ENCODE data around the gene TMCC1. TPM values are rescaled to one million over a fixed set of nuclear protein-coding genes. Genes with fewer than 3 reads are reported as not detected.

Gene TMCC1
- total and polyA plus RNA-seq, 2 donors (not counting 3 experiments of a cell fraction or from before 2014, with no cell fraction given) = 17.4 to 38.4 TPM

DNA sequence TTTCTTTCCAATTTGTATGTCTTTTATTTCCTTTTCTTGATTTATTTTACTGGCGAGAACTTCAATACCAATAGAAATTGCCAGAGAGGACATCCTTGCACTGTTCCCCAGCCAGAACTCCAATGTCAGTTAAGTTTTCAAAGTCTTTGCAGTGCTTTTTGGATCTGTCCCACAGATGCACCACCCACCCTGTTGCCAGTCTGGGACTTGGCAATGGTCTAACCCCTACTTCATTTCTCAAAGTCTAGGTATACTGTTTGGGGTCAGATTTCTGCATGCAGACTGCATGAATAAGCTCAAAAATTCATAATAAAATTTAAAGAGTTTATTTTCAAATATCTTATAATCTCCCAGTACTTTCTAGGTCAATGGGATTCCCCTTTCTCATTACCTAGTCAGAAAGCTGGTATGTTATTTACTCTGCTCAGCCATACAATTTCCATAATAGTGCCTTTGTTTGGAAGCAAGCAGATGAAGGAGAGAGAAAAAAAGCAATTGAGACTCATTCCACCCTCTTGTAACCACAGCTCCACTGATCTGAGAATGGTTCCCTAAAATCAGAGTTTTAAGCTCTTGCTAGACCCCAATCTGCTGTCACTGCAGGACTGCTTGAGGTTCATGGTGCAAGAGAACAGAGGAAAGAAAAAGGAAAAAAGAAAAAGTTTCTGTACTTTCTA is 161.2 kb downstream of the TMCC1 start:
- H3K4me2 ChIP-seq (ENCODE audit: insufficient read depth, low read length) = no peak overlapping the region
- H3K9me1 ChIP-seq (replicated peaks; ENCODE audit: control insufficient read depth, extremely low read depth, insufficient read depth, low read length) = no peaks in the 10 kb centered on the region
- BruUV-seq (replicated peaks) = no TSS peak
- no peaks in the 10 kb centered on the region for H3K36me3 ChIP-seq (ENCODE audit: control insufficient read depth in 2 of 2, extremely low read depth in 1 of 2, insufficient read depth in 2 of 2, low read length in 2 of 2)
- DNase-seq (ENCODE audit: low read depth, low spot score) = no peak
- H3K79me2 ChIP-seq (ENCODE audit: control insufficient read depth, insufficient read depth, low read length) = no peaks in the 10 kb centered on the region
- POLR2A ChIA-PET = no interaction called here
- FAIRE-seq = no peak
- dilution Hi-C loops (cut with MboI; ENCODE audit: extremely low pct_ligation_motif_present, low sequenced_read_pairs) = no loop called here
- CTCF ChIA-PET = no interaction called here
- H3K27ac ChIP-seq (ENCODE audit: insufficient read depth, low read depth, low read length) = no peak overlapping the region
- no peak overlapping the region for H3K4me3 ChIP-seq (replicated peaks in 1 of 3; ENCODE audit: insufficient read depth in 1 of 3, low read depth in 1 of 3, low read length in 3 of 3)
- intact Hi-C loops (cut with micrococcal nuclease) = no loop called here
- H3K27me3 ChIP-seq (ENCODE audit: control insufficient read depth in 2 of 2, insufficient read depth in 2 of 2, low read length in 2 of 2) = no peaks in the 10 kb centered on the region
- no peaks in the 10 kb centered on the region for H4K20me1 ChIP-seq (replicated peaks; ENCODE audit: control insufficient read depth, extremely low read depth, insufficient read depth, low read length)
- H3K4me1 ChIP-seq (ENCODE audit: control insufficient read depth, extremely low read depth, insufficient read depth, low read length) = no peaks in the 10 kb centered on the region
- no peak overlapping the region for H3K9ac ChIP-seq (replicated peaks; ENCODE audit: extremely low read depth, insufficient read depth, low read length)
- no peaks in the 10 kb centered on the region for H3K9me3 ChIP-seq (replicated peaks; ENCODE audit: control insufficient read depth, insufficient read depth, low read length)
- TF ChIP-seq JUN (IDR thresholded peaks at IDR 0.05; ENCODE audit: borderline replicate concordance, insufficient read depth, insufficient read length, low read depth) (no peak), POLR2A (IDR thresholded peaks at IDR 0.05; ENCODE audit: low read depth, low read length) (no peak), FOS (IDR thresholded peaks at IDR 0.05; ENCODE audit: borderline replicate concordance, insufficient read depth, low read length) (no peak), POLR2AphosphoS5 (IDR thresholded peaks at IDR 0.05; ENCODE audit: insufficient read depth, low read depth, low read length) (no peak)
- TF ChIP-seq, protein P1, sequence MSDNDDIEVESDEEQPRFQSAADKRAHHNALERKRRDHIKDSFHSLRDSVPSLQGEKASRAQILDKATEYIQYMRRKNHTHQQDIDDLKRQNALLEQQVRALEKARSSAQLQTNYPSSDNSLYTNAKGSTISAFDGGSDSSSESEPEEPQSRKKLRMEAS (IDR thresholded peaks at IDR 0.05; ENCODE audit: insufficient read depth, insufficient read length) = no peak
- TF ChIP-seq, protein P2, sequence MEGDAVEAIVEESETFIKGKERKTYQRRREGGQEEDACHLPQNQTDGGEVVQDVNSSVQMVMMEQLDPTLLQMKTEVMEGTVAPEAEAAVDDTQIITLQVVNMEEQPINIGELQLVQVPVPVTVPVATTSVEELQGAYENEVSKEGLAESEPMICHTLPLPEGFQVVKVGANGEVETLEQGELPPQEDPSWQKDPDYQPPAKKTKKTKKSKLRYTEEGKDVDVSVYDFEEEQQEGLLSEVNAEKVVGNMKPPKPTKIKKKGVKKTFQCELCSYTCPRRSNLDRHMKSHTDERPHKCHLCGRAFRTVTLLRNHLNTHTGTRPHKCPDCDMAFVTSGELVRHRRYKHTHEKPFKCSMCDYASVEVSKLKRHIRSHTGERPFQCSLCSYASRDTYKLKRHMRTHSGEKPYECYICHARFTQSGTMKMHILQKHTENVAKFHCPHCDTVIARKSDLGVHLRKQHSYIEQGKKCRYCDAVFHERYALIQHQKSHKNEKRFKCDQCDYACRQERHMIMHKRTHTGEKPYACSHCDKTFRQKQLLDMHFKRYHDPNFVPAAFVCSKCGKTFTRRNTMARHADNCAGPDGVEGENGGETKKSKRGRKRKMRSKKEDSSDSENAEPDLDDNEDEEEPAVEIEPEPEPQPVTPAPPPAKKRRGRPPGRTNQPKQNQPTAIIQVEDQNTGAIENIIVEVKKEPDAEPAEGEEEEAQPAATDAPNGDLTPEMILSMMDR (IDR thresholded peaks at IDR 0.05; ENCODE audit: extremely low read depth in 1 of 2, insufficient read depth in 1 of 2, low read depth in 1 of 2, low read length in 2 of 2) = no peak
- H2AFZ ChIP-seq (ENCODE audit: low read depth, low read length) = no peak overlapping the region
